GM21360 (cell line): ENCODE measurements around the gene MALRD1.

Source experiments
- ATAC-seq: cut with Tn5 transposase; IDR thresholded peaks from one replicate; pipeline ENCODE4 v1.9.1; 2021; ENCODE audit warnings: mild to moderate bottlenecking, moderate library complexity; ENCODE audit not compliant: unreplicated experiment

Gene MALRD1

DNA sequence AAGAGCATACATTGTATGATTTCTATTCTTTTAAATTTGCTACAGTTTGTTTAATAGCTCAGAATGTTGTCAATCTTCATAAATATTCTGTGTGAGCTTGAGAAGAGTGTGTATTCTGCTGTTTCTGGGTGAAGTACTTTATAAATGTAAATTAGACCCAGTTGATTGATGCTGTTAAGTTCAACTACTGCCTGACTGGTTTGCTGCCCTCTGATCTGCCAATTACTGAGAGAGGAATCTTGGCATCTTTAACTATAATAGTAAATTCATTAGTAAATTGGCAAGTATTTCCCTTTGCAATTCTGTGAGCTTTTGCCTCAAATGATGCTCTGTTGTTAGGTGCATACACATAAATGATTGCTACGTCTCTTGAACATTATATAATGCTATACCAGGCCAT, 512.6 kb downstream of the MALRD1 start:
- ATAC-seq, result no peak

DNA sequence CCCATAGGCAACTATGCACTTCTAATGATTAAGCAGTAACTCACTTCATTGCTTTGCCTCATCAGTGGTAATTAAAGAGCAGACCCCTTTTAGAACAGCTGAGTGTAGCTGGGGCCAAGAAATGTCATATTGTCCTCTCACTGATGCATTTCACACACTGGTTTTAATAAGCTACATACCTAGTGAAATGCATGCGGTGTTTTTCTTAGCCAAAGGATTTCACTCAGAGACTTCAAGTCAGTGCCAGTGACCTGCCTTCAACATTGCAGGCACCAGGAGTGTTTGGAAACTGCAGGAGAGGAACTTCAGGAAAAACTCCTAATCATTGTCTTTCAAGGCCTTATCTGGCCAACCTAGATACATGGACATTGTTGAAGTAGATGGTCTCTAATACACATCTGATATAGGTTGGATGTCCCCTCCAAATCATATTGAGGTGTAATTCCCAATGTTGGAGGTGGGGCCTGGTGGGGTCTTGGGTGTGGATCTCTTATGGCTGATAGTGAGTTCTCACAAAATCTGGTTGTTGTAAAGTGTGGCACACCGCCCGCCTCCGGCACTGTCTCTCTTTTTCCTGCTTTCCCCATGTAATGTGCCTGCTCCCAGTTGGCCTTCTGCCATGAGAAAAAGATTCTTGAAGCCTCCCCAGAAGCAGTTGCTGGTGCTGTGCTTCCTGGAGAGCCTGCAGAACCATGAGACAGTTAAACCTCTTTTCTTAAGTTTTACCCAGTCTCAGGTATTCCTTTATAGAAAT, 515.0 kb downstream of the MALRD1 start:
- no peak for ATAC-seq

DNA sequence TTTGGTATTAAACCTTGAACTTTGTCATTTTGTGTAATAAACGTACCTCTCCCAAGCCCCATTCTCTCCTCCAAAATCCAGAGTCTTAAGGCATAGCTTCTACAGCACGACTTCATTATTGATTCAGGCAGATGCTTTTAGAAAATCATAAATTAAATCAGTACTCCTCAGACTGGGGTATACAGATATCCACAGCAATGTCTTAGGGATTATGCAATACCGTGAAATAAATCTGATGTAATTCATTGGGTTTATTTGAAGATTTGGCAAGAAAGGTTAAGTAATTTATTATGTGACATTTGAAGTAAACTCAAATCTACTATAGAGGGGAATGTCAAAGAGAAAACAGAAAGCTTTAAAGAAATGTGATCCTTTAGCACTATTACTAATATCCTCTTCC, 521.5 kb downstream of the MALRD1 start:
- no peak for ATAC-seq

DNA sequence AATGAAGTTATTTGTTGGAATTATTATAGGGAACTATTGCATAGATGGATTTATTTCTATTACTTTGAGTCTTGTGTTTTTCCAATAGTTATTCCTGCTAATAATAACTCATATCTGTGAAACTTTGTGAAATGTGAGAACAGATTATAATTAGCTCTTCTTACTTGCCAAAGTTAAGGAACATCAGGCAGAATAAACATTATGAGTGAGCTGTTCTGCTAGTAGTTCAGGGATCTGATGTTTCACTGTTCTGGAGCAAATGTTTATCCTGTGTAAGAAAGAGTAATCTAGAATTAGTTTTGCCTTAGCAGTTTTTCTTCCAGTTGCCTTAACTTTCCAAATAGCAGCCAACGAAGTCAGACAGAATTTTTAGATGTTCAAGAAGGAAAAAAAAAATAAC, 522.4 kb downstream of the MALRD1 start:
- ATAC-seq, result no peak

DNA sequence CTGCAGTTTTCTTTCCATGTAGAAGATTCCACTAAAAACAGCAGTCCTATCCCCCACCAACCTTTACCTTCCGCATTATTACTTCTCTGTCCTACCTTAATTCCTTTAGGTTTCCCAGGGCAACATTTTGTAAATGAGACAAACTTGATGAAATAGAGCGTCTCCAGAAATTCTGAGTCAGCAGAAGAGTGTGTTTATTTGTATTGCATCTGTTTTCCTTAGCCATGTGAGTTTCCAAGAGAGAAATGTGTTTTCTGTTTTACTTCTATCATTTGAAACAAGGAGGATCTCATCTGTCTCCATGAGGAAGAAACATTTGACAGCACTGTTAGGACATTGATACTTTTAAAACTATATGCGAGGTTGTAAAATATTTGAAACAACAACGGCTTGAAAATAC, 523.5 kb downstream of the MALRD1 start:
- no peak for ATAC-seq

DNA sequence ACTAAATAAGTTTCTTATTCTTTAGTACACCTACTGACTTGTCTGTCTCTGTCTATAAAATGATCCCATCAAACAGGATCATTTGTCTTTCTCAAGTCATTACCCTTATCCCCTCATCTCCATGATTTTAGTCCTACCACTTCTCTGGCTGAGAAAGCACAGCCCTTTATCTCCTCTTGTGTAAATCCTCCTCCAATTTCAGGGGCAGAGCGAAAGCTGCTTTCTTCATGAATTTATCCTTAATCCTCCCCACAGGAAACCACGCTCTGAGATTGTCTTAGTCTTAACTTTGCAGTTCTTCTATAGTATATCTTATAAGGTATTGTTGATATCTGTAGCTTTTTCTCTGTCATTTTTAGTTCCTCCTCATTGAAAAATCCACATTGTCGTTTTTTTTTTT, 528.0 kb downstream of the MALRD1 start:
- no peak for ATAC-seq

DNA sequence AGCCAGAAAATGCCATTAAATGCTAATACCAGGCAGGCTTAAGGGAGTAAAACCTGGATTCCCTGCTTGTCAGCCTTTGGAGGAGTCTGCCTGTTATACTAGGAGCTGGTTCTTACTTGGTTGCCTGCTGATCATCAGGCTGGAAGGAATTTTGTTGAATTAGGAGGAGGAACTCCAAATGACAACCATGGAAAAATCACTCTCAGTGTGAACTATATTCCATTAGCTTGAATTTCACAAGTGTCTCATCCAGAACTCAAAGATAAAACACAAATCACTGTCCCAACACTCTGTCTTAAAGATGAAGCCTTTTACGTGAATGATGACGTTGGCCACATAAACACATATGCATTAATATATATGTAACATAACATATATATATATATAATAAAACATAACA, 528.8 kb downstream of the MALRD1 start:
- ATAC-seq, result no peak

DNA sequence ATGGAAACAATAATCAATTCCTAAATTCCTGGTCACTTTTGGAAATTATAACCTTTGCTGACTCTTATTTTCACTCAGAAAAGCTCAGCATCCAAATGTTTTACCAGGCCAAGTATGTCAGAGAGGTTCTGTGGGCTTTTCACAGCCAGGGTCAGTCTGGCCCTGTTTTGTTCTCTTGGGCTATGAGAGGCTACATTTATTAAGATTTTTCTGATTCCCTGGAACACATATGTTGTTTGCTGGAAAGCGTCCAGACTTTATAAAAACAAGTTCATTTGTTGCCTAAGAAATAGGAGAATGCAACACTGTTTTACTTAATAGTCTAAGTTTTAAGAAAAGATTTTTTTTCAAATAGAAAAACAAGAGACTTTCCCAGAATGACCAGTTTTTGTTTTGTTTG, 529.2 kb downstream of the MALRD1 start:
- ATAC-seq, result no peak

DNA sequence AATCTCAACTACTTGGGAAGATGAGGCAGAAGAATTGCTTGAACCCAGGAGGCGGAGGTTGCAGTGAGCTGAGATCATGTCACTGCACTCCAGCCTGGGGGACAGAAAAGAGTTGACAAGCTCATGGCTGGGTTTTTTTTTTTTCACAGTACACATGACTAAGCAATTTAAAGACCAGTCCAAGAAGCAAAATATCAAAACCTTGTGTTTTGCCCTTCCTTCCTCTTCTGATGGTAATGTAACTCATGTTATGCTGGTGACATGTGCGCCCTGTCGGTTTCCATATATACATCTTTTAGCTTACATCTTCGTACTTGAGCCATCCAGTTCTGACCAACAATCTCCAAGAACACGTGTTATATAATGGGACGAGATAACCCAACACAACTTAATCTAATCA, 530.0 kb downstream of the MALRD1 start:
- ATAC-seq, result no peak

DNA sequence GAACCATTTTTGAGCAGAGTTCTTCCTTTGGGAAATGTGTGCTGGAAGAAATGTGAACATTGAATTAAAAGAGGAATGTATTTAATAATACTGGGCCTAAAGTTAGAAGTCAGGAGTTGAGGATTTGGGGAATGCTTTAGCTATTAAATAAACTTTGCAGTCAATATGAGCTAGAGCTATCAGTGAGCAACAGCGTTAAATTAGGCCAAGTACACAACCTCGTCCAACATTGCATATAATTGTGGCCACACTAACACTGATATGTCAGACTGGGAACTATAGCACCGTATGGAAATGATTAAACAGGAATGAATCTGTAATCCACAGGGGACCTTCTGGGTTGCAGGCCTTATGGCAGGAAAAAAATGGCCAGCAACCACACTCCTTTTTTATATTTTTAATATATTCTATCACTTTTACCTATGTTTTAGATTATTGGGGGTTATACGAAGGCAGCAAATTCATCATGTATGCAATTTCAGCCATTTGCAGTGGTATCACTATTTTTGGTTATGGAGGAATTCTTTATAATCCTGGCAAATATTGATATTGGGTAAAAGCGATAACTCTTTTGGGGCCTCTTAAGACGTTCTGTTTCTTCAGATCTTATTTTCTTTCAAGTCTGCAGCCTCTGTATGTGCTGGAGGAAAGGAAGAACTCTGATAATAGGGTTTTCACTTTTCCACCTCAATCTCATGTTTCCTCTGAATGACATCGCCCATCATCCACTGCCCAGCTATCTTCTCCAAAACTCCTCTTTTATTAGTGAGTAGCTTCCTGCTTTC, 531.4 kb downstream of the MALRD1 start:
- ATAC-seq, result no peak

DNA sequence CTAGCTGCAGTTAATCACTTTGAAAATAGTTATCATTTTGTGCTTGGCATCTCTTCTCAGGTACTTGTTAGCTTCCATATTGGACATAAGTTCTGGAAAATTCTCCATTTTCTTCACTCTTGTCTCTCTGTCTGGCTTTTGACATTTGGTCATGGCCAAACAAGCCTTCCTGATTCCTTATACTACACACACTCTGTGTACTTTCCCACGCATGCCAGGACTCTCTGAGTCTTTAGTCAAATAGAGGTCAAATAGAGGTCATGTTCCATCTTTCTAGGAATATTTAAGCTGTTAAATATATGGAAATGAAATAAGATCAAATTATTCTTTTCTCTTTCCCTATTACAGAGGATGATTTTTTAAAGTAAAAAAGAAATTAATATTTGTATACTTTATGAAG, 532.1 kb downstream of the MALRD1 start:
- ATAC-seq, result no peak

DNA sequence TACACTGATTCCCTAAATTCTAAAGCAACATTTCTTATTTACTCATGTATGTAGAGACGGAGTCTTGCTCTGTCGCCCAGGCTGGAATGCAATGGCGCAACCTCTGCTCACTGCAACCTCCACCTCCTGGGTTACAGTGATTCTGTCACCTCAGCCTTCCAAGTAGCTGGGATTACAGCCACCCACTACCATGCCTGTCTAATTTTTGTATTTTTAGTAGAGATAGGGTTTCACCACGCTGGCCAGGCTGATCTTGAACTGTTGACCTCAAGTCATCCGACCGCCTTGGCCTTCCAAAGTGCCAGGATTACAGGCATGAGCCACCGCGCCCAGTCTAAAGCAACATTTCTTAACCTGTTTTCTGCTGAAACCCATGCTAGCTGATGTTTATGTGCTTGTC, 540.0 kb downstream of the MALRD1 start:
- no peak for ATAC-seq

DNA sequence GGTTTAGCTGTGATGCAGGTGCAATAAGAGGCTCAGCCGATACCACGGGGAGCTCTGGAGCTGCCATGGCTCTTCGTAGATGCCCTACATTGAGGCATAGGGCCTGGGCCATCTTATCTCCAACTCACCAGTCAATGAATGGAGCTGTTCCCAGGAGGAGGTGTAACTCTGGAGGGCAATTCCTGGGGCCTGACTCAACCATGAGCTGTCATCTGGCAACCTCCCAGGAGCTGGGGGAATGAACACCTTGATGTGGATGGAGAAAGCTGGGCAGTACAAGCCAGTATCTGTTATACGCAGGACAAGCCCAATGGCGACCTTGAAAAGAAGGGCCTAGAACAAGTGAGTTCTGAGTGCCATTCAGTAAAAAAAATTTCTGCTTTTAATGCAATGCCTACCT, 543.7 kb downstream of the MALRD1 start:
- ATAC-seq, result no peak

DNA sequence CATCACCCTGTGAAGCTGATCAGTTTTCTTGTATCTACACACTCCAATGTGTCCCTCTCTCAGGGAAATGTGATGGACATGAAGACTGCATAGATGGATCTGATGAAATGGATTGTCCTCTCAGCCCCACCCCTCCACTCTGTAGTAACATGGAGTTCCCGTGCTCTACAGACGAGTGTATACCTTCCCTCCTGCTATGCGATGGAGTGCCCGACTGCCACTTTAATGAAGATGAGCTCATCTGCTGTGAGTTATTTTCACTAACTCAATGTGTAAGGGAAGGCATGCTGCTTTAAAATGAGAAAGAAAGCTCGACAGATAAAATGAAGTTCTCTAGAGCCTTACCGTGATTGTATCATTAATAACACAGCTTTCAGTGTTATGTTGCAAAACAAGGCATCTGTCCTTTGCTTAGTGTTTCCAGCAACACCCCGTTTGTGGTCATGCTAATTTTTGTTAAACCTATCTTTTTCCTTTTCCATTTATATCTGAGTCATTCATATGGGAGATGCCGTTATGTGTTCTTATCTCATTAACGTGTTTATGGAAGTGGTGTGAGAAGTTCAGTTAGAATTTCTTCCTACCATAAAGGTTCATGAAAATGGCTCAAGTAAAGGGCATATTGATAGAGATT, 546.7 kb downstream of the MALRD1 start:
- ATAC-seq, result no peak

DNA sequence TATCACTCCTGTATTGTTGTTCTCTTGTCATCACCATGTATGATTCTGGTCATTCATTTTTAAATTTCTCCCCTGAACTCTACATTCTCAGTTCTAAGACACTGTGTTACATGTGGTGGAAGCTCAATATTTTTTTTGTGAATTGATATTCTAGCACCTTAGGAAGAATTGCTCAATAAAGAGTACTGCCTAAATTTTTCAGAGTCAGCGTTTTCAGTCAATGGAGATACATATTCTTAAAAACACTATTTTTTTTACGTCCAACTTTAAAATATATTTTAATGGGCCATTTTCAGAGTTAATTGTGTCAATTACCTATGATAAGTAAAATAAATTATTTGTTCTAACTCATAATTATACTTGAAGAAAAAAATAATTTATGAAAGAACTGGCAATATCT, 557.2 kb downstream of the MALRD1 start:
- no peak for ATAC-seq

DNA sequence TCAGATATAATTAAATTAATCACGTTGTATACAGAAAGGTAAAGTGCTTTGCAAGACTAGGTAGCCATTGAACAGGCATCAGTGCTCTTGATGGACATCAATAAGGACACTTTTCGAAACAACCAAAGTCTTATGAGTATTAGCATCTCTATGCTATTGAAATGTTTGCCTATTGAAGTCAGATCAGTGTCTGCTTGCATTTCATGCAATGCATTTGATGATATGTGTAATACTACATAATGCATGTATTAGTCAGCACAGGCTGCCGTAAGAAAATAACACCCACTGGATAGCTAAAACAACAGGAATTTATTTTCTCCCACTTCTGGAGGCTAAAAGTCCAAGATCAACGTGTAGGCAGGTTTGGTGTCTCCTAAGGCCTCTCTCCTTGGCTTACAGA, 558.4 kb downstream of the MALRD1 start:
- ATAC-seq, result no peak

DNA sequence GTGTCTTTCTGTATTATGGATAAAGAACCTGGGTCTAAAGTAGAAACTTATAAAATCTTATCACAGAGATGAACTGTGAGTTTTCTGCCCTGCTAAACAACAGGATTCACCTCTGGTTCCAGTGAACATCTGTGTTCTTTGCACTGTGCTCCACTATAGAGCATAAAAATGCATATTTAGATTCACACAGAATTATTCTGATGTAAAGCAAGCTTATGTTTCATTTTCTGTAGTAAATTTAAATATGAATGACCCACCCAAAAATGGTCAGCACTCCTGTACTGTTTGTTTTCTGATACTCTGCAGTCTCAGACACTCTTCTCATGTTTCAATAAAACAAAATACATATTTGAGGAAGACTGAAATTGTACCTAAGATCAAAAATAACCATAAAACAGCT, 563.2 kb downstream of the MALRD1 start:
- no peak for ATAC-seq

DNA sequence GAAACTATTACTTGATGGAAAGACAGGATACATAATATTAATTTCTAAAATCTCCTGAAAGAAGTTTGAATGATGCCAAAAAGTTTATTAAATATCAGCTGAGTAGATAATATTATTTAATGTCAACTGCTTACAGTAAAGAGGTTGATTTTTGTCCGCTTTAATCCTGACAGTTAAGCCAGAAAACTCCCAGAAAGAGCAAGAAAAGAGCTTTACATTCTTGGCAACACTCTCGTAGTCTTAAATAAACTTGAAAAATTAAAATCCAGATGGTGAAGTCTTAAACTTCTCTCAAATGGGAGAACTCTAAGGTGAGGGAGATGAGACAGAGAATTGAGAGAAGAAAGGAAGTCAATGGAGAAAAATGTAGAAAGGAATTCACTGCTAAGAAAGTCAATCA, 568.4 kb downstream of the MALRD1 start:
- no peak for ATAC-seq

DNA sequence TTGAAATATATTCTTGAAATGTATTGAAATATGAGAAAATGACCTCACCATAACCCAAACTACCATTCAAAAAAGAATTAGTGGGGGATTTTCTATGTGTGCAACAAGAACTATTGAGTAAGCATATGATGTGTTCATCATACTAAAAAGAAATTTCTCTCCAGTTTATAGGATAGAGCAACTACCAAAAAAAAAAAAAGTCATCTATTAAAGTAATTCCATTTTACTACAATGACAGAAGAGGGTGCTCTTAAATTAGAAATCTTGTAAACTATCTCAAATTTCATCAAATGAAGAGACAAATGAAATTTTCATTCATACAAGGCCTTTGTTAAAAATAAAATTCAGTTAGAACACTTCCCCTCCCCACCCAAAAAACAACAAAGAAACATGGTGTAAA, 572.2 kb downstream of the MALRD1 start:
- no peak for ATAC-seq

DNA sequence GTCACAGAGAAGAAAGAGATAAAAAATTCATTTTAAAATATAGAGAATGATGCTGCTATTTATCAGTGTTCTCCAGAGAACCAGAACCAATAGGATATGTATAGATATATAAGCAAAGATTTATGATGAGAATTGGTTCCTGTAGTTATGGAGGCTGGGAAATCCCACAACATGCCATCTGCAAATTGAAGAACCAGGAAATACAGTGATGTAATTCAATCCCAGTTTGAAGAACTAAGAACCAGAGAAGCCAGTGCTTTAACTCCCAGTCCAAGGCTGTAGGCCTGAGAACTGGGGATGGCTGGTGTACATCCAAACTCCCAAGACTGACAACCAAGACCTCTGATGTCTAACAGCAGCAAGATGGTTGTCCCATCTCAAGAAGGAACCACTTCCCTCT, 574.7 kb downstream of the MALRD1 start:
- ATAC-seq, result no peak

DNA sequence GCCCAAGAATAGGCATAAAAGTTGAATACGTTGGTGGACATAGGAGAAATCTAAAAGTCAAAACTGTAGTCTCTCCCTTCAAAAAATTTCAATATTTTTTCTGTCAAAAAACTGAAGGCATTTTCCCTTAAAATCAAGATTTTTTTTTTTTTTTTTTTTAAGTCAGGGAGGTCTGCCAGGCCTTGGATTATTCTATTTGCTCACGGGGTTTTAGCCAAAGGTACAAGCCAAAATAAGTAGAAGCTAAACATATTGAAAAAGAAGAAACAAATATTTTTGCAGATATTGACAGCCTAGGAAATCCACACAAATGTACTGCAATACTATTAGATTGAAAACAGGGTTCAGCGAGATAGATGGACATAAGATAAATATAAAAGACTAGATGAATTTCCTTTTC, 577.6 kb downstream of the MALRD1 start:
- no peak for ATAC-seq
